Measurements from ENCODE around the gene PAPPA2.

Gene PAPPA2

DNA sequence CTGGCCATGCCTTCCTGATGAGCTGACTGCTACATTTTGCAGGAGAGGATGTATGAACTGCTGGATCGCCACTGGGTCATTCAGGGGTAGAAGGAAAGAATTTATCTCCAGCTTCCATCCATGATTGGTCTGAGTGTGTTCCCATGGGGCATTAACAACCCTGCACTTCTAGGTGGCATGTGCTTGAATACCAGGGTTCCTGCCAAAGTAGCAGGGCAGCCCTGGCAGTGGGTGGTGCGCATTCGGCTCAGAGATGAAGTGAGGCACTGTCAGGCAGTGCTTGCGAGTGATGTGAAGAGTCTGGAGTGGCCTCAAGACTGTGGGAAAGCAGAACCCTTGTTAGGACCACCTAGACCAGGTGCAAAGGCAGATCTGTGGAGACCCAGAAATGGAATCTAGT is 406.6 kb downstream of the PAPPA2 start:
- Histone ChIP-seq H3K9ac (ENCODE audit: low read length) (no peak overlapping the region), H3K4me1 (ENCODE audit: low read length) (no peaks in the 10 kb centered on the region), H4K20me1 (ENCODE audit: insufficient read depth, low read length) (no peaks in the 10 kb centered on the region), H3K27me3 (ENCODE audit: low read depth, low read length) (peaks cover 48% of the 10 kb centered on the region), H3K27ac (ENCODE audit: low read length) (no peak overlapping the region), H3K36me3 (replicated peaks; ENCODE audit: low read depth, low read length) (no peaks in the 10 kb centered on the region), H3K79me2 (ENCODE audit: low read length) (no peaks in the 10 kb centered on the region), H2AFZ (ENCODE audit: low read depth, low read length) (no peak overlapping the region), H3K4me3 (ENCODE audit: low read length) (no peak overlapping the region), H3K9me3 (ENCODE audit: insufficient read depth, low read length) (no peaks in the 10 kb centered on the region), H3K4me2 (ENCODE audit: low read length) (no peak overlapping the region)
- TF ChIP-seq EZH2phosphoT487 (IDR thresholded peaks at IDR 0.05; ENCODE audit: low read depth), result no peak
- no peak for TF ChIP-seq CTCF (IDR thresholded peaks at IDR 0.05; ENCODE audit: low read depth, low read length)

- H2AFZ ChIP-seq (ENCODE audit: low read depth, low read length), result no peak overlapping the region
- no peak overlapping the region for H3K4me2 ChIP-seq (ENCODE audit: low read length)
- no peaks in the 10 kb centered on the region for H3K36me3 ChIP-seq (replicated peaks; ENCODE audit: low read depth, low read length)
- H3K27me3 ChIP-seq (ENCODE audit: low read depth, low read length), result peaks cover 19% of the 10 kb centered on the region
- H3K4me1 ChIP-seq (ENCODE audit: low read length), result no peaks in the 10 kb centered on the region
- H4K20me1 ChIP-seq (ENCODE audit: insufficient read depth, low read length), result no peaks in the 10 kb centered on the region
- no peaks in the 10 kb centered on the region for H3K79me2 ChIP-seq (ENCODE audit: low read length)
- TF ChIP-seq CTCF (IDR thresholded peaks at IDR 0.05; ENCODE audit: low read depth, low read length), result no peak
- TF ChIP-seq EZH2phosphoT487 (IDR thresholded peaks at IDR 0.05; ENCODE audit: low read depth), result no peak
- H3K9ac ChIP-seq (ENCODE audit: low read length), result no peak overlapping the region
- H3K4me3 ChIP-seq (ENCODE audit: low read length), result no peak overlapping the region
- no peaks in the 10 kb centered on the region for H3K9me3 ChIP-seq (ENCODE audit: insufficient read depth, low read length)
- no peak overlapping the region for H3K27ac ChIP-seq (ENCODE audit: low read length)
Measured at GRCh38 chr1:176876966-176877515, 414.1 kb downstream of the PAPPA2 start.

GRCh38 chr1:176877557-176877956 is 414.6 kb downstream of the PAPPA2 start:
- Histone ChIP-seq H3K4me2 (ENCODE audit: low read length) (no peak overlapping the region), H3K4me3 (ENCODE audit: low read length) (no peak overlapping the region), H3K4me1 (ENCODE audit: low read length) (no peaks in the 10 kb centered on the region), H2AFZ (ENCODE audit: low read depth, low read length) (no peak overlapping the region), H4K20me1 (ENCODE audit: insufficient read depth, low read length) (no peaks in the 10 kb centered on the region), H3K36me3 (replicated peaks; ENCODE audit: low read depth, low read length) (no peaks in the 10 kb centered on the region), H3K9me3 (ENCODE audit: insufficient read depth, low read length) (no peaks in the 10 kb centered on the region), H3K79me2 (ENCODE audit: low read length) (no peaks in the 10 kb centered on the region), H3K27me3 (ENCODE audit: low read depth, low read length) (peaks cover 19% of the 10 kb centered on the region), H3K9ac (ENCODE audit: low read length) (no peak overlapping the region), H3K27ac (ENCODE audit: low read length) (no peak overlapping the region)
- TF ChIP-seq CTCF (IDR thresholded peaks at IDR 0.05; ENCODE audit: low read depth, low read length) (no peak), EZH2phosphoT487 (IDR thresholded peaks at IDR 0.05; ENCODE audit: low read depth) (no peak)

GRCh38 chr1:176878750-176879536 is 416.0 kb downstream of the PAPPA2 start:
- Histone ChIP-seq H3K9ac (ENCODE audit: low read length) (no peak overlapping the region), H2AFZ (ENCODE audit: low read depth, low read length) (no peak overlapping the region), H3K27me3 (ENCODE audit: low read depth, low read length) (peaks cover 20% of the 10 kb centered on the region; the same call in 1 of the 2 replicates), H3K4me1 (ENCODE audit: low read length) (no peaks in the 10 kb centered on the region), H3K27ac (ENCODE audit: low read length) (no peak overlapping the region), H4K20me1 (ENCODE audit: insufficient read depth, low read length) (no peaks in the 10 kb centered on the region), H3K79me2 (ENCODE audit: low read length) (no peaks in the 10 kb centered on the region), H3K9me3 (ENCODE audit: insufficient read depth, low read length) (no peaks in the 10 kb centered on the region), H3K4me3 (ENCODE audit: low read length) (no peak overlapping the region), H3K36me3 (replicated peaks; ENCODE audit: low read depth, low read length) (no peaks in the 10 kb centered on the region), H3K4me2 (ENCODE audit: low read length) (no peak overlapping the region)
- TF ChIP-seq EZH2phosphoT487 (IDR thresholded peaks at IDR 0.05; ENCODE audit: low read depth) (no peak), CTCF (IDR thresholded peaks at IDR 0.05; ENCODE audit: low read depth, low read length) (peak; percentile 37)

All from OCI-LY3 (cell line).